GM12875 (cell line): ENCODE measurements around the gene BBS7.

Source experiments
- H3K4me3 ChIP-seq: one replicate; pipeline ENCODE4 v1.5.1; 2011; ENCODE audit warnings: low read depth, low read length, control low read depth
- TF ChIP-seq, protein P1 (sequence below): IDR thresholded peaks from 2 replicates; pipeline ENCODE4 v1.5.1; 2011; ENCODE audit warnings: low read depth, mild to moderate bottlenecking, control low read depth, inconsistent platforms, low read length, moderate library complexity, borderline replicate concordance; ENCODE audit not compliant: insufficient read depth

Gene BBS7

GRCh38 chr4:121785479-121785878, 84.8 kb downstream of the BBS7 start:
- TF ChIP-seq, protein P1, sequence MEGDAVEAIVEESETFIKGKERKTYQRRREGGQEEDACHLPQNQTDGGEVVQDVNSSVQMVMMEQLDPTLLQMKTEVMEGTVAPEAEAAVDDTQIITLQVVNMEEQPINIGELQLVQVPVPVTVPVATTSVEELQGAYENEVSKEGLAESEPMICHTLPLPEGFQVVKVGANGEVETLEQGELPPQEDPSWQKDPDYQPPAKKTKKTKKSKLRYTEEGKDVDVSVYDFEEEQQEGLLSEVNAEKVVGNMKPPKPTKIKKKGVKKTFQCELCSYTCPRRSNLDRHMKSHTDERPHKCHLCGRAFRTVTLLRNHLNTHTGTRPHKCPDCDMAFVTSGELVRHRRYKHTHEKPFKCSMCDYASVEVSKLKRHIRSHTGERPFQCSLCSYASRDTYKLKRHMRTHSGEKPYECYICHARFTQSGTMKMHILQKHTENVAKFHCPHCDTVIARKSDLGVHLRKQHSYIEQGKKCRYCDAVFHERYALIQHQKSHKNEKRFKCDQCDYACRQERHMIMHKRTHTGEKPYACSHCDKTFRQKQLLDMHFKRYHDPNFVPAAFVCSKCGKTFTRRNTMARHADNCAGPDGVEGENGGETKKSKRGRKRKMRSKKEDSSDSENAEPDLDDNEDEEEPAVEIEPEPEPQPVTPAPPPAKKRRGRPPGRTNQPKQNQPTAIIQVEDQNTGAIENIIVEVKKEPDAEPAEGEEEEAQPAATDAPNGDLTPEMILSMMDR: no peak
- no peak overlapping the region for H3K4me3 ChIP-seq

GRCh38 chr4:121784975-121785374, 85.3 kb downstream of the BBS7 start:
- TF ChIP-seq, protein P1: no peak

GRCh38 chr4:121784401-121784800, 85.9 kb downstream of the BBS7 start:
- TF ChIP-seq, protein P1: no peak
- no peak overlapping the region for H3K4me3 ChIP-seq

More at GRCh38 chr4:121784975-121785374, 85.3 kb downstream of the BBS7 start:
- no peak overlapping the region for H3K4me3 ChIP-seq

DNA sequence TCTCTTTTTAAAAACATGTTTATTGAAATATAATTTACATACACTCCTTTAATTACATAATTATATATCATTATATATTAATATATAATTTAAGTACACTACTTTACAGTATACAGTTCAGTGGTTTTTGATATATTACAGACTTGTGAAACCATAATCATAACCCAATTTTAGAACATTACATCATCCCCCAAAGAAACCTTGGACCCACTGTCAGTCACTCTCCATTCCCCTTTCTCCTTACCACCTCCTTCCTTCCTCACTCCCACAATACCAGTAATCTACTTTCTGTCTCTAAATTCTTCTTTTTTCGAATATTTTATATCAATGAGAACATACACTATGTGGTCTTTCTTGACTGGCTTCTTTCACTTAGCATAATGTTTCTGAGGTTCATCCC, 87.1 kb downstream of the BBS7 start:
- TF ChIP-seq, protein P1: no peak
- H3K4me3 ChIP-seq: no peak overlapping the region

GRCh38 chr4:121778991-121779628, 91.2 kb downstream of the BBS7 start:
- TF ChIP-seq, protein P1: no peak
- no peak overlapping the region for H3K4me3 ChIP-seq

DNA sequence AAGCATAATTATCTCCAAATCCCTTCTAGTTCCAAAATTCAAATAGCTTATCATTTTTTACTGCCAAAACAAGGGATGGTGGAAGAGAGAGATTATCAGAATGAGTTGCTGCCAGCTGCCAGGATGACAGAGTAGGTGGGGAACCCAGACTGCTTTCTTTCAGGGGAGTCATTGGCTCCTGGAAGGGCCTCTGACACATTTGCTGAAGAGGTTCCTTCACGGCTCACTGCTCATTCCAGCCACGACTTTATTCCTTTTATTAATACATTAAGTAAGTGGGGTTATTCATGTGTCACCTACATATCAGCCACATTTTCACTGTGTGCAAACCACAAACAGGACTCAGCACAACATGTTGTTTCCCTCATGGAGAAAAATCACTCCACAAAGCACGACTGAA, 92.6 kb downstream of the BBS7 start:
- TF ChIP-seq, protein P1: no peak
- no peak overlapping the region for H3K4me3 ChIP-seq

GRCh38 chr4:121776610-121777401, 93.5 kb downstream of the BBS7 start:
- H3K4me3 ChIP-seq: no peak overlapping the region
- TF ChIP-seq, protein P1: no peak
